ENCODE results near the gene JMJD6.
"Not testable (repeated sequence)": the region's sequence is repeated elsewhere in the genome, so short reads cannot be mapped to it uniquely, and the experiment has no call there.

The JMJD6 gene

GRCh38 chr17:76737676-76738467 lies 11.5 kb upstream of the JMJD6 start, which contains the start of gene MFSD11:
TSS of gene MFSD11 (plus strand) at chr17:76738119. CDS start at chr17:76738353, 234 bp downstream.
- H3K27ac ChIP-seq: peak within 1 kb of the TSS; percentile 89 to 99 (median 99)

GRCh38 chr17:76737082-76737675 lies 10.8 kb upstream of the JMJD6 start, which contains the start of gene SRSF2:
TSS of gene SRSF2 (minus strand) at chr17:76737331. CDS start at chr17:76737160, 171 bp downstream.
- peak within 1 kb of the TSS; percentile 89 to 99 (median 99) for H3K27ac ChIP-seq
- H3K4me3 ChIP-seq: peak within 1 kb of the TSS; percentile 63 to 97 (median 87)

More at GRCh38 chr17:76737676-76738467, 11.5 kb upstream of the JMJD6 start, which contains the start of gene MFSD11:
- peak within 1 kb of the TSS; percentile 63 to 97 (median 87) for H3K4me3 ChIP-seq

- H3K27ac ChIP-seq: peak overlapping the region; percentile 89 to 99 (median 99)
Measured at GRCh38 chr17:76736349-76737081, 10.1 kb upstream of the JMJD6 start.

GRCh38 chr17:76735586-76736348 lies 9.4 kb upstream of the JMJD6 start:
- peak overlapping the region; percentile 63 to 97 (median 87) for H3K4me3 ChIP-seq
- peak overlapping the region in 20 of 21 experiments; percentile 95 to 99 (median 99) for H3K27ac ChIP-seq

More at GRCh38 chr17:76736349-76737081, 10.1 kb upstream of the JMJD6 start:
- peak overlapping the region; percentile 63 to 97 (median 87) for H3K4me3 ChIP-seq

GRCh38 chr17:76735006-76735405 lies 8.6 kb upstream of the JMJD6 start:
- Histone ChIP-seq H3K27ac (peak overlapping the region in 16 of 21 experiments; percentile 0 to 99 (median 76)), H3K4me3 (peak overlapping the region; percentile 63 to 97 (median 87))

GRCh38 chr17:76734080-76734840 lies 7.9 kb upstream of the JMJD6 start:
- H3K4me3 ChIP-seq: peak overlapping the region; percentile 63 to 97 (median 87)

GRCh38 chr17:76733618-76733957 lies 7.2 kb upstream of the JMJD6 start:
- H3K27ac ChIP-seq: no peak overlapping the region
- peak overlapping the region in 1 of 7 experiments; percentile 83 for H3K4me3 ChIP-seq

More at GRCh38 chr17:76734080-76734840, 7.9 kb upstream of the JMJD6 start:
- H3K27ac ChIP-seq: peak overlapping the region in 13 of 21 experiments; percentile 2 to 99 (median 57)

GRCh38 chr17:76732734-76733617 lies 6.6 kb upstream of the JMJD6 start:
- H3K27ac ChIP-seq: no peak overlapping the region
- no peak overlapping the region for H3K4me3 ChIP-seq

- H3K27ac ChIP-seq: peak overlapping the region in 1 of 21 experiments; percentile 2
- H3K4me3 ChIP-seq: not testable (repeated sequence)
Measured at GRCh38 chr17:76731800-76732733, 5.7 kb upstream of the JMJD6 start.

- peak overlapping the region in 20 of 21 experiments; percentile 88 to 99 (median 98) for H3K27ac ChIP-seq
- H3K4me3 ChIP-seq: peak overlapping the region; percentile 64 to 100 (median 90)
Measured at GRCh38 chr17:76727745-76728456, 1.5 kb upstream of the JMJD6 start.

GRCh38 chr17:76726776-76727718 lies 641 bp upstream of the JMJD6 start, which contains the start of gene METTL23:
TSS of gene METTL23 (plus strand) at chr17:76726839. CDS start at chr17:76729711, 2,872 bp downstream.
- Histone ChIP-seq H3K27ac (peak within 1 kb of the TSS; percentile 88 to 99 (median 97)), H3K4me3 (peak within 1 kb of the TSS; percentile 64 to 100 (median 90))

GRCh38 chr17:76725580-76726230 lies 701 bp downstream of the JMJD6 start:
- peak overlapping the region; percentile 64 to 100 (median 90) for H3K4me3 ChIP-seq
- H3K27ac ChIP-seq: peak overlapping the region; percentile 88 to 99 (median 97)

GRCh38 chr17:76723812-76724211 lies 2.6 kb downstream of the JMJD6 start:
- Histone ChIP-seq H3K27ac (no peak overlapping the region), H3K4me3 (no peak overlapping the region)

- not testable (repeated sequence) for H3K4me3 ChIP-seq, H3K27ac ChIP-seq
Measured at GRCh38 chr17:76722977-76723376, 3.4 kb downstream of the JMJD6 start.

Measured in skin epidermis (tissue), 12 donors.